ENCODE measurements around the gene TCFL5. TPM values are rescaled to one million over a fixed set of nuclear protein-coding genes. Genes with fewer than 3 reads are reported as not detected.

The TCFL5 gene
- total RNA-seq, 1 experiment from 2014 or later: 9.6 TPM

GRCh38 chr20:62814060-62814708 lies 47.4 kb downstream of the TCFL5 start:
- no peak for DNase-seq (ENCODE audit: low read depth)

- no peak for DNase-seq (ENCODE audit: low read depth)
Measured at GRCh38 chr20:62813588-62813987, 48.0 kb downstream of the TCFL5 start.

- DNase-seq (ENCODE audit: low read depth): no peak
Measured at GRCh38 chr20:62812907-62813200, 48.8 kb downstream of the TCFL5 start.

- DNase-seq (ENCODE audit: low read depth): no peak
Measured at GRCh38 chr20:62812181-62812906, 49.3 kb downstream of the TCFL5 start.

- DNase-seq (ENCODE audit: low read depth): no peak
Measured at GRCh38 chr20:62811720-62812119, 49.9 kb downstream of the TCFL5 start.

- DNase-seq (ENCODE audit: low read depth): no peak
Measured at GRCh38 chr20:62811320-62811719, 50.3 kb downstream of the TCFL5 start.

GRCh38 chr20:62809530-62810428 lies 51.8 kb downstream of the TCFL5 start:
- no peak for DNase-seq (ENCODE audit: low read depth)

- DNase-seq (ENCODE audit: low read depth): peak; percentile 60
Measured at GRCh38 chr20:62808211-62808865, 53.3 kb downstream of the TCFL5 start.

GRCh38 chr20:62807444-62808210 lies 54.0 kb downstream of the TCFL5 start:
- no peak for DNase-seq (ENCODE audit: low read depth)

GRCh38 chr20:62806383-62807050 lies 55.1 kb downstream of the TCFL5 start:
- no peak for DNase-seq (ENCODE audit: low read depth)

GRCh38 chr20:62805711-62806382 lies 55.8 kb downstream of the TCFL5 start:
- no peak for DNase-seq (ENCODE audit: low read depth)

- DNase-seq (ENCODE audit: low read depth): no peak
Measured at GRCh38 chr20:62805155-62805710, 56.4 kb downstream of the TCFL5 start.

GRCh38 chr20:62804627-62805154 lies 56.9 kb downstream of the TCFL5 start, which contains the start of gene OGFR:
OGFR (plus strand) TSS chr20:62804835; CDS start chr20:62804860, 25 bp downstream.
- DNase-seq (ENCODE audit: low read depth): no peak

- no peak for DNase-seq (ENCODE audit: low read depth)
Measured at GRCh38 chr20:62804021-62804626, 57.5 kb downstream of the TCFL5 start.

- DNase-seq (ENCODE audit: low read depth): no peak
Measured at GRCh38 chr20:62802026-62802712, 59.5 kb downstream of the TCFL5 start.

GRCh38 chr20:62801284-62802010 lies 60.2 kb downstream of the TCFL5 start:
- no peak for DNase-seq (ENCODE audit: low read depth)
